ENCODE measurements around the gene BOLA3. TPM values are rescaled to one million over a fixed set of nuclear protein-coding genes. Genes with fewer than 3 reads are reported as not detected.
"Not testable (repeated sequence)": the region's sequence is repeated elsewhere in the genome, so short reads cannot be mapped to it uniquely, and the experiment has no call there.

Gene BOLA3
- total RNA-seq, 1 experiment from 2014 or later, result 92.3 TPM

GRCh38 chr2:74103763-74104162 lies 43.9 kb downstream of the BOLA3 start:
- DNase-seq (ENCODE audit: low read depth), result no peak

- DNase-seq (ENCODE audit: low read depth), result no peak
Measured at GRCh38 chr2:74102516-74102915, 45.2 kb downstream of the BOLA3 start.

GRCh38 chr2:74101574-74102300 lies 46.0 kb downstream of the BOLA3 start:
- no peak for DNase-seq (ENCODE audit: low read depth)

- DNase-seq (ENCODE audit: low read depth), result no peak
Measured at GRCh38 chr2:74100254-74101216, 47.2 kb downstream of the BOLA3 start.

DNA sequence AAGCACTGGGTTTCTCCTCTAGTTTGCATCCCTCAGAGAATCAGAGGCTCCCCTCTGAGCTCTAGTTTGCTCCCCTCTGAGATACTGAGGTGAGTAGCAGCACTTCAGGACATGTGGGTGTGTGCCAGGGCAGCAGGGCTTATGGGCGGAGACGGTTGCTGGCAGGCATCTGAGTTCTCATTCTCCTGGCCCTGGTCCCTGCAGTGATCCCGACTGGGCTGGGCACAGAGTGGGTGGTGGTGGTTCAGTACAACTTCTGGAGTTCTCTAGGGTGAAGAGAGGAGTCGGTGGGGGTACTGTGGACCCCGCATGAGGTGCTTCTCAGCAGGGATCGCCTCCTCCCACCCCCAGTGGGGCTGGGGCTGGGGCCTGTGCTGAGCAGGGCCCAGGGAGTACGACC lies 47.9 kb downstream of the BOLA3 start:
- no peak for DNase-seq (ENCODE audit: low read depth)

DNA sequence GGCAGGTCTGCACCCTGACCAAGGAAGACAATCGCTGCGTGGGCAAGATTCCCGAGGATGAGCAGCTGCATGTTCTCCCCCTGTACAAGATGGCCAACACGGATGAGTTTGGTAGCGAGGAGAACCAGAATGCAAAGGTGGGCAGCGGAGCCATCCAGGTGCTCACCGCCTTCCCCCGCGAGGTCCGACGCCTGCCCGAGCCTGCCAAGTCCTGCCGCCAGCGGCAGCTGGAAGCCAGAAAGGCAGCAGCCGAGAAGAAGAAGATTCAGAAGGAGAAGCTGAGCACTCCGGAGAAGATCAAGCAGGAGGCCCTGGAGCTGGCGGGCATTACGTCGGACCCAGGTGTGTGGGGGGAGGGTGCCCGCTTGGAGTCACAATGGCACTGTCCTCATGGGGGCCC lies 48.4 kb downstream of the BOLA3 start:
- no peak for DNase-seq (ENCODE audit: low read depth)

DNA sequence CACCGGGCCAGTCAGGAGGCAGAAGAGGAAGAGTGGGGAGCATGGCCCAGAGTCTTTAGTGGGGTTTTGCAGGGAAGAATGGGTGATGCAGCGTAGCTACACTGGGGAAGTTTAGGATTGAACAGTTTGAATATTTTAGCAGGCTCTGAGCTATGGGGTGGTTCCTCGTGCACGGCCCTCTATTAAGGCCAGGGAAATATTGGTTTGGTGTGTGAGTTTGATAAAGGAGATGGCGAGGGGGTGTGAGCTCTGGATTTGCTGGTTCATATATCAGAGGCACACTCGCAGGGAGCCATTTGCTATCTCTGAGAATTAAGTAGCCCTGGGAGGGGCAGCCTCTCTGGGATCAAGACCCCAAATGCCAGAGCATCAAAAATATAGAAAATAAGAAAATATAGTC lies 50.1 kb downstream of the BOLA3 start:
- DNase-seq (ENCODE audit: low read depth), result no peak

- no peak for DNase-seq (ENCODE audit: low read depth)
Measured at GRCh38 chr2:74096052-74096451, 51.7 kb downstream of the BOLA3 start.

- no peak for DNase-seq (ENCODE audit: low read depth)
Measured at GRCh38 chr2:74095632-74096031, 52.1 kb downstream of the BOLA3 start.

GRCh38 chr2:74094291-74094690 lies 53.4 kb downstream of the BOLA3 start:
- DNase-seq (ENCODE audit: low read depth), result no peak

DNA sequence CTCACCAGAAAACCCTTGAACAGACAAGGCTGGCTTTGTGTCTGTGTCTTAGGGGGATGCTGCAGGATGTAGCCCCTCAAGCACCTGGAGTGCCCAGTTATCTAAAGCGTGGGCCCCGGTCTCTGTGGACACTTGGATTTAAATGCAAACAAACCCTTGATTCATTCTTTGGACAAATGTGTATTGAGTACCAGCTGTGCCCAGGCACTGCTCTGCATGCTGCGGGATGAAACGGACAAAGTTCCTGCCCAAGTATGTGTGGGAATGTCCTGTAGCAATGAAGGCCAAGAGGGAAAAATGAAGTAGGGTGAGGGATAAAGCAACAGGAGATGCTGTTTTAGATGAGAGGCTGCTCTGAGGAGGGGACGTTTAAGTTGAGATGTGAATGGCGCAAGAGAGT lies 53.9 kb downstream of the BOLA3 start:
- no peak for DNase-seq (ENCODE audit: low read depth)

- DNase-seq (ENCODE audit: low read depth), result no peak
Measured at GRCh38 chr2:74093426-74093825, 54.3 kb downstream of the BOLA3 start.

DNA sequence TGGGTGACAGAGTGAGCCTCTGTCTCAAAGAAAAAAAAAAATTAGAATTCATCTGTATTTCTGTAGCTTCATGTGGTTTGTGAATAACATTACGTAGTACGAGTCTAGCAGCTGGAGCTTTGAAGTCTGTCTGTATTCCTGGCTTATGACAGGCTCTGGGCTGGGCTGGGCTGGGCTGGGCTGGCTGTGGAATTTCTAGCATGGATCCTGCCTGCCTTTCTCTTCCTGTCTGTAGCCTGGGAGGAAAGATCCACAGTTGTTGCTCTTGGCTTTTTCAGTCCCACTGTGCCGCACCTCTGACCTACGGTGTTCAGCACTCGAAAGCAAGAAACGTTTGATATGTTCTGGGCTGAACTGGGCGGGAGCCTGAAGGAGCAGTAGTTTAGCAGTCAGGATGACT lies 55.4 kb downstream of the BOLA3 start:
- DNase-seq (ENCODE audit: low read depth), result peak; percentile 64

DNA sequence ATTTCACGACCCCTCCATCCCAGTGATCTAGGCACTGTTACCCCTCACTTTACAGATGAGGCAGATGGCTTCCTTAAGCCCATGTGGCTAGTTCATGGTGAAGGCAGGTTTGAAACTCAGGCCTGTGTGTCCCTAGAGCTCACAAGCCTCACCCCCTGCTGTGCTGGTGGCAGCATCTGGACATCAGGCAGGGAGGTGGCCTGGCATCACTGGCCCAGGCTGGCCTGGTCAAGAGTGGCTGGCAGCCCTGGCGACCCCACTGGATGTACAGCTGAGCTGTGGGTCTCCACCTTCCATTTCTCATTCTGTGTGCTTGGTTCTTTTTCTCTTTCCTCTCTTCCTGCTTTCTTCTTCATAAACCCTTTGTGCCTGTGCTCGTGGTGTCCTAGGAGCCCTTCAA lies 56.3 kb downstream of the BOLA3 start:
- DNase-seq (ENCODE audit: low read depth), result no peak

GRCh38 chr2:74089816-74090745 lies 57.6 kb downstream of the BOLA3 start:
- no peak for DNase-seq (ENCODE audit: low read depth)

GRCh38 chr2:74088676-74089075 lies 59.0 kb downstream of the BOLA3 start:
- DNase-seq (ENCODE audit: low read depth), result not testable (repeated sequence)

GRCh38 chr2:74087696-74088095 lies 60.0 kb downstream of the BOLA3 start:
- DNase-seq (ENCODE audit: low read depth), result no peak

DNA sequence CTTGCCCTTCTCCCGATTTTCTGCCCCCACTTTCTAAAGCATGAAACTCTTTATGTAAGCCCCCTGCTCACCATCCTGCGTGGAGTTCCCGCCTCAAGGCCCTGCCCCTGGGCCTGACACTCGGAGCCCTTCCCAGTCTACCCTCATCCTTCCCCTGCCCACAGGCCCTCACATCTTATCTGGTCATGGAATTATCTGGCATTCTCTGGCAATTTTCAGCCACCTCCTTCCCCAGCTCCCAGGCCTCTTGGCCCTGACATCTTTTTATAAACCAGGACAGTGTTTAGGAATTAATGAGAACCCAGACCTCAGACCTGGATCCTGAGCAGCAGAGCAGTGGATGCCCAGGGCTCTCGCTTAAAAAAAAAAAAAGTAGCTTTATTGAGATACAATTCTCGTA lies 61.7 kb downstream of the BOLA3 start:
- no peak for DNase-seq (ENCODE audit: low read depth)

All from LHCN-M2 (cell line).